Neural cell (in vitro differentiated cells): Measurements from ENCODE around the gene RGS3. TPM values are rescaled to one million over a fixed set of nuclear protein-coding genes. Genes with fewer than 3 reads are reported as not detected.

Experiments used
- H2AFZ ChIP-seq: fragments of 200-600, 300-800 bp; sonication (generic), shearing (Covaris generic); 2 replicates; pipeline ENCODE4 v1.6.0; 2014; ENCODE audit warnings: low read depth, mild to moderate bottlenecking, antibody characterized with exemption, low read length, moderate library complexity
- H3F3A ChIP-seq: fragments of 200-600 bp; shearing (Covaris generic); 2 replicates; pipeline ENCODE4 v1.6.1; 2016; ENCODE audit warnings: mild to moderate bottlenecking, moderate library complexity, mixed read lengths, antibody characterized with exemption, low read length; ENCODE audit not compliant: insufficient read depth, poor library complexity, severe bottlenecking
- H3K27ac ChIP-seq: fragments of 200-600, 300-800 bp; sonication (generic), shearing (Covaris generic); 2 replicates; pipeline ENCODE4 v1.5.1; 2014; ENCODE audit warnings: mild to moderate bottlenecking, low read length, moderate library complexity
- H3K27me3 ChIP-seq: fragments of 300-800, 200-600 bp; sonication (generic), shearing (Covaris generic); 2 replicates; pipeline ENCODE4 v1.6.0; 2014; ENCODE audit warnings: mild to moderate bottlenecking, low read depth, low read length, moderate library complexity; ENCODE audit not compliant: insufficient read depth
- H3K36me3 ChIP-seq: fragments of 300-800, 200-600 bp; sonication (generic), shearing (Covaris generic); 2 replicates; pipeline ENCODE4 v1.5.1; 2014; ENCODE audit warnings: mild to moderate bottlenecking, antibody characterized with exemption, low read length, moderate library complexity; ENCODE audit not compliant: insufficient read depth
- H3K4me2 ChIP-seq: fragments of 300-800, 200-600 bp; sonication (generic), shearing (Covaris generic); 2 replicates; pipeline ENCODE4 v1.6.0; 2014; ENCODE audit warnings: mild to moderate bottlenecking, low read length
- H3K4me3 ChIP-seq: fragments of 300-800, 200-600 bp; sonication (generic), shearing (Covaris generic); 2 replicates; pipeline ENCODE4 v1.5.1; 2014; ENCODE audit warnings: mild to moderate bottlenecking, low read length, moderate library complexity
- H3K79me2 ChIP-seq: fragments of 200-600 bp; shearing (Covaris generic); replicated peaks from 2 replicates; pipeline ENCODE4 v1.6.0; 2014; ENCODE audit warnings: mild to moderate bottlenecking, low read length, moderate library complexity; ENCODE audit not compliant: insufficient read depth
- H3K9ac ChIP-seq: fragments of 300-800, 200-600 bp; sonication (generic), shearing (Covaris generic); 2 replicates; pipeline ENCODE4 v1.6.1; 2016; ENCODE audit warnings: mild to moderate bottlenecking, low read length, mixed read lengths
- H3K9me2 ChIP-seq: fragments of 200-600 bp; shearing (Covaris generic); 2 replicates; pipeline ENCODE4 v1.6.1; 2016; ENCODE audit warnings: mild to moderate bottlenecking, low read length, mixed read lengths; ENCODE audit not compliant: insufficient read depth
- H3K9me3 ChIP-seq: fragments of 200-600, 300-800 bp; sonication (generic), shearing (Covaris generic); 2 replicates; pipeline ENCODE4 v1.6.1; 2016; ENCODE audit warnings: mild to moderate bottlenecking, mixed run types, low read length, moderate library complexity, mixed read lengths
- H4K20me1 ChIP-seq: fragments of 200-600 bp; shearing (Covaris generic); 2 replicates; pipeline ENCODE4 v1.6.1; 2016; ENCODE audit warnings: mild to moderate bottlenecking, mixed run types; ENCODE audit not compliant: insufficient read depth
- CTCF ChIP-seq: fragments of 450-650 bp; IDR thresholded peaks from 2 replicates; pipeline ENCODE4 v1.5.1; 2014; ENCODE audit warnings: antibody characterized with exemption, mild to moderate bottlenecking, moderate library complexity; ENCODE audit not compliant: poor library complexity, severe bottlenecking
- EP300 ChIP-seq: fragments of 450-650 bp; conservative IDR thresholded peaks from 2 replicates; pipeline ENCODE4 v1.6.1; 2014; ENCODE audit warnings: antibody characterized with exemption, mild to moderate bottlenecking, moderate library complexity; ENCODE audit not compliant: poor library complexity, severe bottlenecking
- EZH2 ChIP-seq: fragments of 200-600, 300-800 bp; shearing (Covaris generic), sonication (generic); IDR thresholded peaks from 2 replicates; pipeline ENCODE4 v1.6.1; 2014; ENCODE audit warnings: antibody characterized with exemption, low read length, borderline replicate concordance, mild to moderate bottlenecking; ENCODE audit not compliant: insufficient read depth, poor library complexity, severe bottlenecking
- MXI1 ChIP-seq: fragments of 450-650 bp; conservative IDR thresholded peaks from 2 replicates; pipeline ENCODE4 v1.6.1; 2014; ENCODE audit warnings: antibody characterized with exemption, mild to moderate bottlenecking; ENCODE audit not compliant: poor library complexity, severe bottlenecking
- POLR2AphosphoS5 ChIP-seq: IDR thresholded peaks from 2 replicates; pipeline ENCODE4 v1.6.1; 2012
- RAD21 ChIP-seq: fragments of 450-650 bp; conservative IDR thresholded peaks from 2 replicates; pipeline ENCODE4 v1.6.1; 2014; ENCODE audit warnings: antibody characterized with exemption, mild to moderate bottlenecking, moderate library complexity
- SMC3 ChIP-seq: fragments of 450-650 bp; conservative IDR thresholded peaks from 2 replicates; pipeline ENCODE4 v1.6.1; 2014; ENCODE audit warnings: antibody characterized with exemption, mild to moderate bottlenecking, moderate library complexity; ENCODE audit not compliant: poor library complexity
- TAF1 ChIP-seq: IDR thresholded peaks from 2 replicates; pipeline ENCODE4 v1.6.1; 2012; ENCODE audit warnings: low read depth
- polyA plus RNA-seq: library from polyadenylated mRNA; depleted of rRNA; stranded (reverse); fragments of >200 nt; gene quantifications from 2 replicates; pipeline ENCODE4 v1.2.3, GENCODE V29; 2014
- TF ChIP-seq, protein P1 (sequence below): IDR thresholded peaks from 2 replicates; pipeline ENCODE4 v1.6.1; 2012; ENCODE audit warnings: borderline replicate concordance

Gene RGS3
- polyA plus RNA-seq, 1 donor from 2014 or later: 25.3 TPM

DNA sequence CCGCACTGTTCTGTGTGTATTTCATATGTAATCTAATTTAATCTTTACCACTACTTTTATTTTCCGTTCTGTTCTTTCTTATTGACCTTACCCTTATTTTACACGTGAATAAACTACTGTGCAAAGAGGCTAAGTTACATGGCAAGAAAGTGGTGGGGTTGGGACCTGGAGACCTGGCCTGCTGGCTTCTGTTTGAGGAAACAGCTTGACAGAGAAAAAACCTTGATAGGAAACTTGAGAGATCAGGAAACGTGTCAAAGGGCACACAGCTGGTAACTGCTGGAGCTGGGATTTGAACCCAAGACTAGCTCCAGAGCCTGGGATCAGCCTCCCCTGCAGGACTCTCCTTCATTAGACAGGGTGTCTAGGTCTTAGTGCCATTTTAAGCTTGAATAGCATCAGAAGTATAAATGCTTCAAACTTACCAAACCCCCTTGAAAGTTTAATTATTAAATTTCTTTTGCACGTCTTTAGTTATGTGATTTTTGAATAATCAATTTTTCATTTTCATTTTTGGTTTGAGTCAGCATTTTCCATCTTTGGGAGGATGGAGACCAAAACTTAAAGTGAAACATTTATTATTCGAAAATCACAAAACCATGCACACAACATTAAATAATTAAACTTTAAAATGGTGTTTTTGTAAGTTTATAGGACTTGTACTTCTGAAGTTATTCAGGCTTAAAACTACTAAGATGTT, 129.5 kb downstream of the RGS3 start:
- H3K27ac ChIP-seq: peak overlapping the region; percentile 49
- no peak overlapping the region for H2AFZ ChIP-seq
- TF ChIP-seq EZH2: no peak
- TF ChIP-seq SMC3: no peak
- TF ChIP-seq, protein P1, sequence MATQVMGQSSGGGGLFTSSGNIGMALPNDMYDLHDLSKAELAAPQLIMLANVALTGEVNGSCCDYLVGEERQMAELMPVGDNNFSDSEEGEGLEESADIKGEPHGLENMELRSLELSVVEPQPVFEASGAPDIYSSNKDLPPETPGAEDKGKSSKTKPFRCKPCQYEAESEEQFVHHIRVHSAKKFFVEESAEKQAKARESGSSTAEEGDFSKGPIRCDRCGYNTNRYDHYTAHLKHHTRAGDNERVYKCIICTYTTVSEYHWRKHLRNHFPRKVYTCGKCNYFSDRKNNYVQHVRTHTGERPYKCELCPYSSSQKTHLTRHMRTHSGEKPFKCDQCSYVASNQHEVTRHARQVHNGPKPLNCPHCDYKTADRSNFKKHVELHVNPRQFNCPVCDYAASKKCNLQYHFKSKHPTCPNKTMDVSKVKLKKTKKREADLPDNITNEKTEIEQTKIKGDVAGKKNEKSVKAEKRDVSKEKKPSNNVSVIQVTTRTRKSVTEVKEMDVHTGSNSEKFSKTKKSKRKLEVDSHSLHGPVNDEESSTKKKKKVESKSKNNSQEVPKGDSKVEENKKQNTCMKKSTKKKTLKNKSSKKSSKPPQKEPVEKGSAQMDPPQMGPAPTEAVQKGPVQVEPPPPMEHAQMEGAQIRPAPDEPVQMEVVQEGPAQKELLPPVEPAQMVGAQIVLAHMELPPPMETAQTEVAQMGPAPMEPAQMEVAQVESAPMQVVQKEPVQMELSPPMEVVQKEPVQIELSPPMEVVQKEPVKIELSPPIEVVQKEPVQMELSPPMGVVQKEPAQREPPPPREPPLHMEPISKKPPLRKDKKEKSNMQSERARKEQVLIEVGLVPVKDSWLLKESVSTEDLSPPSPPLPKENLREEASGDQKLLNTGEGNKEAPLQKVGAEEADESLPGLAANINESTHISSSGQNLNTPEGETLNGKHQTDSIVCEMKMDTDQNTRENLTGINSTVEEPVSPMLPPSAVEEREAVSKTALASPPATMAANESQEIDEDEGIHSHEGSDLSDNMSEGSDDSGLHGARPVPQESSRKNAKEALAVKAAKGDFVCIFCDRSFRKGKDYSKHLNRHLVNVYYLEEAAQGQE: no peak
- TF ChIP-seq TAF1: no peak
- TF ChIP-seq POLR2AphosphoS5: no peak
- TF ChIP-seq RAD21: no peak
- TF ChIP-seq EP300: no peak
- TF ChIP-seq MXI1: no peak
- no peak overlapping the region for H3K9ac ChIP-seq
- no peaks in the 10 kb centered on the region for H3K9me2 ChIP-seq
- H3K4me2 ChIP-seq: peak overlapping the region; percentile 28
- no peaks in the 10 kb centered on the region for H3F3A ChIP-seq
- H4K20me1 ChIP-seq: no peaks in the 10 kb centered on the region
- peaks cover 6% of the 10 kb centered on the region for H3K79me2 ChIP-seq
- peak overlapping the region; percentile 62 for H3K4me3 ChIP-seq
- H3K36me3 ChIP-seq: no peaks in the 10 kb centered on the region
- no peaks in the 10 kb centered on the region for H3K27me3 ChIP-seq
- no peaks in the 10 kb centered on the region for H3K9me3 ChIP-seq

- no peak overlapping the region for H2AFZ ChIP-seq
- H3K36me3 ChIP-seq: no peaks in the 10 kb centered on the region
Observed at GRCh38 chr9:113593682-113594281, 130.3 kb downstream of the RGS3 start.

More at GRCh38 chr9:113593682-113594281, 130.3 kb downstream of the RGS3 start:
- no peaks in the 10 kb centered on the region for H3K9me3 ChIP-seq
- TF ChIP-seq EP300 (peak; percentile 26), EZH2 (no peak), RAD21 (no peak), TAF1 (no peak), CTCF (no peak), MXI1 (peak; percentile 39), POLR2AphosphoS5 (peak; percentile 55)
- TF ChIP-seq, protein P1: peak; percentile 50
- H3K79me2 ChIP-seq: peaks cover 6% of the 10 kb centered on the region
- H3K4me3 ChIP-seq: peak overlapping the region; percentile 62
- H3F3A ChIP-seq: no peaks in the 10 kb centered on the region
- H3K9ac ChIP-seq: peak overlapping the region; percentile 57
- peak overlapping the region; percentile 49 for H3K27ac ChIP-seq
- H3K27me3 ChIP-seq: no peaks in the 10 kb centered on the region
- H3K4me2 ChIP-seq: peak overlapping the region; percentile 28
- H3K9me2 ChIP-seq: no peaks in the 10 kb centered on the region
- H4K20me1 ChIP-seq: no peaks in the 10 kb centered on the region
